Measurements from ENCODE around the gene GABPB2.
A peak's percentile ranks its signal among the peaks of the same experiment; 100 is the strongest.

GABPB2 gene

GRCh38 chr1:151156515-151156819 is 85.9 kb downstream of the GABPB2 start, which contains the start of gene TNFAIP8L2:
Gene TNFAIP8L2 (plus strand): TSS chr1:151156649. CDS start chr1:151158698, 2,049 bp downstream.
- Mint-ChIP-seq H3K27ac (peak within 1 kb of the TSS; percentile 89), H3K36me3 (ENCODE audit: low read depth) (peaks cover 31% of the 10 kb centered on the region)

DNA sequence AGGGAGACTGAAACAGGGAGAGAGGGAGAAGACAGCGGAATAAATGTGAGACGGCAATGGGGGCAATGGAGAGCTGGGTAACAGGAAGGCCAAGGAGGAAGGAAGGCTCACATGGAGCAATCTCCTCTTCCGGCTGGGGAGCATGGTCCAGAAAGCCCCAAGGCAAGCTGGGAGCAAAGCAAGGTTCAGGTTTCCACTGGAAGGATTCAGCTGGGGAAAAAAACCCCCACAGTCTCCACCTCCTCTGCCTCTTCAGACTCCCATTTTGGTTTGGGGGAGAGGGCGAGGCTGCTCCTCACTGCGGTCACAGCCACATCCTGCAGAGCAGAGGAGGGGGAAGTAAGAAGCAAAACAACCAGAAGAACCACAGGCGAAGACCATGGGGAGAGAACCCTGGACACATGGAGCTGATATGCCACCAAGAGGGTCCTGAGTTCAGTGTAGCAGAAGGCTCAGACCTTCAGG is 86.5 kb downstream of the GABPB2 start:
- Mint-ChIP-seq H3K9me3 (no peaks in the 10 kb centered on the region), H3K27me3 (ENCODE audit: low read depth) (no peaks in the 10 kb centered on the region), H3K4me1 (ENCODE audit: low read depth) (peaks cover 48% of the 10 kb centered on the region), H3K4me3 (peak overlapping the region; percentile 96), H3K36me3 (ENCODE audit: low read depth) (peaks cover 31% of the 10 kb centered on the region), H3K27ac (peak overlapping the region; percentile 89)

More at GRCh38 chr1:151156515-151156819, 85.9 kb downstream of the GABPB2 start, which contains the start of gene TNFAIP8L2:
- H3K4me3 Mint-ChIP-seq = peak within 1 kb of the TSS; percentile 96
- H3K9me3 Mint-ChIP-seq = no peaks in the 10 kb centered on the region
- H3K27me3 Mint-ChIP-seq (ENCODE audit: low read depth) = no peaks in the 10 kb centered on the region
- H3K4me1 Mint-ChIP-seq (ENCODE audit: low read depth) = peaks cover 41% of the 10 kb centered on the region

GRCh38 chr1:151158326-151158725 is 87.8 kb downstream of the GABPB2 start:
- Mint-ChIP-seq H3K27me3 (ENCODE audit: low read depth) (no peaks in the 10 kb centered on the region), H3K36me3 (ENCODE audit: low read depth) (peaks cover 31% of the 10 kb centered on the region), H3K9me3 (no peaks in the 10 kb centered on the region), H3K4me3 (peak overlapping the region; percentile 96), H3K4me1 (ENCODE audit: low read depth) (peaks cover 55% of the 10 kb centered on the region), H3K27ac (peak overlapping the region; percentile 89)

DNA sequence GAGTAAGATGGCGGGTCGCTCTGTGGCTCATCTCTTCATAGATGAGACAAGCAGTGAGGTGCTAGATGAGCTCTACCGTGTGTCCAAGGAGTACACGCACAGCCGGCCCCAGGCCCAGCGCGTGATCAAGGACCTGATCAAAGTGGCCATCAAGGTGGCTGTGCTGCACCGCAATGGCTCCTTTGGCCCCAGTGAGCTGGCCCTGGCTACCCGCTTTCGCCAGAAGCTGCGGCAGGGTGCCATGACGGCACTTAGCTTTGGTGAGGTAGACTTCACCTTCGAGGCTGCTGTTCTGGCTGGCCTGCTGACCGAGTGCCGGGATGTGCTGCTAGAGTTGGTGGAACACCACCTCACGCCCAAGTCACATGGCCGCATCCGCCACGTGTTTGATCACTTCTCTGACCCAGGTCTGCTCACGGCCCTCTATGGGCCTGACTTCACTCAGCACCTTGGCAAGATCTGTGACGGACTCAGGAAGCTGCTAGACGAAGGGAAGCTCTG is 88.2 kb downstream of the GABPB2 start:
- no peaks in the 10 kb centered on the region for H3K9me3 Mint-ChIP-seq
- peak overlapping the region; percentile 96 for H3K4me3 Mint-ChIP-seq
- no peaks in the 10 kb centered on the region for H3K27me3 Mint-ChIP-seq (ENCODE audit: low read depth)
- peaks cover 31% of the 10 kb centered on the region for H3K36me3 Mint-ChIP-seq (ENCODE audit: low read depth)
- H3K27ac Mint-ChIP-seq = peak overlapping the region; percentile 89
- H3K4me1 Mint-ChIP-seq (ENCODE audit: low read depth) = peaks cover 56% of the 10 kb centered on the region

DNA sequence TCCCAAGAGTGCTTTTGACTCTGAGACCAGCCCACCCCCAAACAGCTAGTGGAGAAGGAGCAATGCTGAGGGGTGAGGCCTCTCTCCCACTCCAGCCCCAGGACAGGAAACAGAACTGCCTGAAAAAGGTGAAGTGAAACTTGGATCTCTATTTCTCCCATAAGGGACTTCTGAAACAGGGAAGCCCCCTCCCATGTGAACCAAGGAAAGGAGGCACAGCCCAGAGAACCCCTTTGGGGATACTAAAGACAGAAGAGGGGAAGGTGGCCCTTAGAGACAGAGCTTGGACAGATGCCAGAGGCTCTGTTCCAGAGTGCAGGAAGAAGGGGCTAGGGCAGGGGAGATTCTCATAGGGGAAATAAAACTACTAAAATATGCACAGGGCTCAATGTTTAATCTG is 88.8 kb downstream of the GABPB2 start:
- peak overlapping the region; percentile 82 for H3K27ac Mint-ChIP-seq
- peaks cover 61% of the 10 kb centered on the region for H3K4me1 Mint-ChIP-seq (ENCODE audit: low read depth)
- H3K4me3 Mint-ChIP-seq = peak overlapping the region; percentile 41
- H3K36me3 Mint-ChIP-seq (ENCODE audit: low read depth) = peaks cover 35% of the 10 kb centered on the region
- no peaks in the 10 kb centered on the region for H3K27me3 Mint-ChIP-seq (ENCODE audit: low read depth)
- no peaks in the 10 kb centered on the region for H3K9me3 Mint-ChIP-seq

- Mint-ChIP-seq H3K27me3 (ENCODE audit: low read depth) (no peaks in the 10 kb centered on the region), H3K9me3 (no peaks in the 10 kb centered on the region), H3K27ac (peak overlapping the region; percentile 93), H3K36me3 (ENCODE audit: low read depth) (peaks cover 38% of the 10 kb centered on the region), H3K4me1 (ENCODE audit: low read depth) (peaks cover 42% of the 10 kb centered on the region), H3K4me3 (peak overlapping the region; percentile 96)
Observed at GRCh38 chr1:151164732-151165280, 94.2 kb downstream of the GABPB2 start.

- Mint-ChIP-seq H3K9me3 (no peaks in the 10 kb centered on the region), H3K27me3 (ENCODE audit: low read depth) (no peaks in the 10 kb centered on the region), H3K27ac (peak overlapping the region; percentile 93), H3K4me1 (ENCODE audit: low read depth) (peaks cover 41% of the 10 kb centered on the region), H3K36me3 (ENCODE audit: low read depth) (peaks cover 37% of the 10 kb centered on the region), H3K4me3 (peak overlapping the region; percentile 96)
Observed at GRCh38 chr1:151165281-151165737, 94.7 kb downstream of the GABPB2 start.

DNA sequence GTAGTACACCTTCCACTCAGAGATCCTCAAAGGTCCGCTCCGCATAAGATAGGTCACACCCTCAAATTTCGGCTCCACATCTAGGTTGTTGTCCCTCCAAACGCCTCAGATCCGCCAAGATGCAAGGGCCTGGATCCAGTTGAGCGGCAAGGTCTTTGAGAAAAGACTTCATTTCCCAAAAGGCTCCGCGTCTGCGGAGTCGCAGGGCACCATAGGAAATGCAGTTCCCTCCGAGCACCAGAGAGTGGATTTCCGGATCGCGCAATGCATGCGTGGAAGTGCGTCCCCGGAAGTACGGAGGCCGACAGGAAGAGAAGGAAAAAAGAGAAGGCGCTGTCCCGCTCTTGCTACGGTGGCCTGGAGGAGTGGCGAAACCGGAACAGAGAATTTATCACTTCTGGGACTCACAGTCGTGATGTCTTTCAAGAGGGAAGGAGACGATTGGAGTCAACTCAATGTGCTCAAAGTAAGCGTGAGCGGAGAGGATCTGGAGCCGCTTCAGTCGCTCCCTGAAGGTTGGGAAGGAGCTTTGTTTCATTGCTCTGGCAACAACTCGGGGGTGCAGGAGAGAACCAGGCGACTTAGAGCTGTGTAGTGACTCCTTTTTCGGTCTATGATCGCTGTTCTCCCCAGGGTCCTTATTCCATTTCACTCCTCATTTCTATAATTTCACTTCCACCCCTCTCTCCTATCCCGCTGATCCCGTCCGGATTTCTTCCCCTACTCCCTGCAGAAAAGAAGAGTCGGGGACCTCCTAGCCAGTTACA is 95.4 kb downstream of the GABPB2 start, which contains the start of the genes LYSMD1 and SCNM1:
LYSMD1 (minus strand) TSS at position 165 of the 767 bp plus-strand sequence. CDS start 644 bp downstream, outside the sequence.
SCNM1 (plus strand) TSS at position 407 of the 767 bp plus-strand sequence; CDS start at position 416, 9 bp downstream.
- Mint-ChIP-seq H3K4me3 (peak within 1 kb of the TSS; percentile 96), H3K4me1 (ENCODE audit: low read depth) (peaks cover 39% of the 10 kb centered on the region), H3K36me3 (ENCODE audit: low read depth) (peaks cover 40% of the 10 kb centered on the region), H3K27ac (peak within 1 kb of the TSS; percentile 93), H3K27me3 (ENCODE audit: low read depth) (no peaks in the 10 kb centered on the region), H3K9me3 (no peaks in the 10 kb centered on the region)

GRCh38 chr1:151166505-151166956 is 96.0 kb downstream of the GABPB2 start:
- H3K27me3 Mint-ChIP-seq (ENCODE audit: low read depth) = no peaks in the 10 kb centered on the region
- peak overlapping the region; percentile 93 for H3K27ac Mint-ChIP-seq
- peaks cover 37% of the 10 kb centered on the region for H3K4me1 Mint-ChIP-seq (ENCODE audit: low read depth)
- peak overlapping the region; percentile 96 for H3K4me3 Mint-ChIP-seq
- no peaks in the 10 kb centered on the region for H3K9me3 Mint-ChIP-seq
- H3K36me3 Mint-ChIP-seq (ENCODE audit: low read depth) = peaks cover 41% of the 10 kb centered on the region

- no peaks in the 10 kb centered on the region for H3K9me3 Mint-ChIP-seq
- peak overlapping the region; percentile 29 for H3K27ac Mint-ChIP-seq
- no peaks in the 10 kb centered on the region for H3K27me3 Mint-ChIP-seq (ENCODE audit: low read depth)
- H3K36me3 Mint-ChIP-seq (ENCODE audit: low read depth) = peaks cover 43% of the 10 kb centered on the region
- H3K4me1 Mint-ChIP-seq (ENCODE audit: low read depth) = peaks cover 31% of the 10 kb centered on the region
- H3K4me3 Mint-ChIP-seq = peak overlapping the region; percentile 96
Observed at GRCh38 chr1:151167116-151167515, 96.6 kb downstream of the GABPB2 start.

DNA sequence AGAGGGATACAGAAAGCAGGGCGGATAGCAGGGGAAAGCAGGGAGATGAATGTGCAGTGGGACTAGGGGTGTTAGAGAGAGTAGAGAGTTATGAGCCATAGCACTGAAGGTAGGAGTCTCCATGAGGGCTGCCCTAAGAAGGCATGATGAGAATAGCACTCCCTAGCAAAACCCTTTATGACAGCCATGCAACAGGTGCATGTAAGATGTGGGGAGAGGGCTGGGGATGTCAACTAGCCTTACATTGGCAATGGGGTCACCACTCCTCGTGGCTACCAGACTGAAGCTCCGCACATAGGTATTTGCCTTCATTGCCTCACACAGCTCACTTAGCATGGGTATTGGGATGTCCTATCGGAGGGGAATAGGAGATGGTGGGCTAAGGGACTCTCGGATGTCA is 100.6 kb downstream of the GABPB2 start:
- H3K4me3 Mint-ChIP-seq = no peak overlapping the region
- H3K27ac Mint-ChIP-seq = no peak overlapping the region

More for the DNA sequence above, 100.6 kb downstream of the GABPB2 start:
- Mint-ChIP-seq H3K4me1 (ENCODE audit: low read depth) (peaks cover 7% of the 10 kb centered on the region), H3K9me3 (no peaks in the 10 kb centered on the region), H3K36me3 (ENCODE audit: low read depth) (peaks cover 49% of the 10 kb centered on the region), H3K27me3 (ENCODE audit: low read depth) (no peaks in the 10 kb centered on the region)
